Ishikawa (cell line): Measurements from ENCODE around the gene CLASRP.

Source experiments
- CEBPB ChIP-seq: IDR thresholded peaks from 2 replicates; pipeline ENCODE4 v1.6.1; 2012
- CREB1 ChIP-seq: IDR thresholded peaks from 2 replicates; pipeline ENCODE4 v1.6.1; 2012; ENCODE audit warnings: low read depth
- EGR1 ChIP-seq: IDR thresholded peaks from 2 replicates; pipeline ENCODE4 v1.6.1; 2012
- EP300 ChIP-seq: IDR thresholded peaks from 2 replicates; pipeline ENCODE4 v1.6.1; 2012; ENCODE audit warnings: borderline replicate concordance
- FOXM1 ChIP-seq: IDR thresholded peaks from 2 replicates; pipeline ENCODE4 v1.6.1; 2012; ENCODE audit warnings: low read depth, borderline replicate concordance
- MAX ChIP-seq: IDR thresholded peaks from 2 replicates; pipeline ENCODE4 v1.6.1; 2012
- NFIC ChIP-seq: IDR thresholded peaks from 2 replicates; pipeline ENCODE4 v1.6.1; 2012
- RAD21 ChIP-seq: IDR thresholded peaks from 2 replicates; pipeline ENCODE4 v1.6.1; 2012; ENCODE audit warnings: low read depth
- TAF1 ChIP-seq: IDR thresholded peaks from 2 replicates; pipeline ENCODE4 v1.6.1; 2012; ENCODE audit warnings: low read depth, mild to moderate bottlenecking
- TCF12 ChIP-seq: IDR thresholded peaks from 2 replicates; pipeline ENCODE4 v1.6.1; 2012; ENCODE audit warnings: low read depth
- TEAD4 ChIP-seq: IDR thresholded peaks from 2 replicates; pipeline ENCODE4 v1.6.1; 2012
- YY1 ChIP-seq: IDR thresholded peaks from 2 replicates; pipeline ENCODE4 v1.6.1; 2012; ENCODE audit warnings: low read depth
- ZBTB7A ChIP-seq: IDR thresholded peaks from 2 replicates; pipeline ENCODE4 v1.6.1; 2012; ENCODE audit warnings: low read depth
- TF ChIP-seq, protein P1 (sequence below): IDR thresholded peaks from 2 replicates; pipeline ENCODE4 v1.6.1; 2012; ENCODE audit warnings: low read depth, mild to moderate bottlenecking
- TF ChIP-seq, protein P2 (sequence below): IDR thresholded peaks from 2 replicates; pipeline ENCODE4 v1.6.1; 2012

The CLASRP gene

GRCh38 chr19:45045671-45046353, 7.0 kb downstream of the CLASRP start:
- no peak for TF ChIP-seq TAF1
- TF ChIP-seq, protein P1, sequence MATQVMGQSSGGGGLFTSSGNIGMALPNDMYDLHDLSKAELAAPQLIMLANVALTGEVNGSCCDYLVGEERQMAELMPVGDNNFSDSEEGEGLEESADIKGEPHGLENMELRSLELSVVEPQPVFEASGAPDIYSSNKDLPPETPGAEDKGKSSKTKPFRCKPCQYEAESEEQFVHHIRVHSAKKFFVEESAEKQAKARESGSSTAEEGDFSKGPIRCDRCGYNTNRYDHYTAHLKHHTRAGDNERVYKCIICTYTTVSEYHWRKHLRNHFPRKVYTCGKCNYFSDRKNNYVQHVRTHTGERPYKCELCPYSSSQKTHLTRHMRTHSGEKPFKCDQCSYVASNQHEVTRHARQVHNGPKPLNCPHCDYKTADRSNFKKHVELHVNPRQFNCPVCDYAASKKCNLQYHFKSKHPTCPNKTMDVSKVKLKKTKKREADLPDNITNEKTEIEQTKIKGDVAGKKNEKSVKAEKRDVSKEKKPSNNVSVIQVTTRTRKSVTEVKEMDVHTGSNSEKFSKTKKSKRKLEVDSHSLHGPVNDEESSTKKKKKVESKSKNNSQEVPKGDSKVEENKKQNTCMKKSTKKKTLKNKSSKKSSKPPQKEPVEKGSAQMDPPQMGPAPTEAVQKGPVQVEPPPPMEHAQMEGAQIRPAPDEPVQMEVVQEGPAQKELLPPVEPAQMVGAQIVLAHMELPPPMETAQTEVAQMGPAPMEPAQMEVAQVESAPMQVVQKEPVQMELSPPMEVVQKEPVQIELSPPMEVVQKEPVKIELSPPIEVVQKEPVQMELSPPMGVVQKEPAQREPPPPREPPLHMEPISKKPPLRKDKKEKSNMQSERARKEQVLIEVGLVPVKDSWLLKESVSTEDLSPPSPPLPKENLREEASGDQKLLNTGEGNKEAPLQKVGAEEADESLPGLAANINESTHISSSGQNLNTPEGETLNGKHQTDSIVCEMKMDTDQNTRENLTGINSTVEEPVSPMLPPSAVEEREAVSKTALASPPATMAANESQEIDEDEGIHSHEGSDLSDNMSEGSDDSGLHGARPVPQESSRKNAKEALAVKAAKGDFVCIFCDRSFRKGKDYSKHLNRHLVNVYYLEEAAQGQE = no peak
- no peak for TF ChIP-seq EGR1
- no peak for TF ChIP-seq RAD21
- TF ChIP-seq, protein P2, sequence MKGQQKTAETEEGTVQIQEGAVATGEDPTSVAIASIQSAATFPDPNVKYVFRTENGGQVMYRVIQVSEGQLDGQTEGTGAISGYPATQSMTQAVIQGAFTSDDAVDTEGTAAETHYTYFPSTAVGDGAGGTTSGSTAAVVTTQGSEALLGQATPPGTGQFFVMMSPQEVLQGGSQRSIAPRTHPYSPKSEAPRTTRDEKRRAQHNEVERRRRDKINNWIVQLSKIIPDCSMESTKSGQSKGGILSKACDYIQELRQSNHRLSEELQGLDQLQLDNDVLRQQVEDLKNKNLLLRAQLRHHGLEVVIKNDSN = no peak
- no peak for TF ChIP-seq ZBTB7A

DNA sequence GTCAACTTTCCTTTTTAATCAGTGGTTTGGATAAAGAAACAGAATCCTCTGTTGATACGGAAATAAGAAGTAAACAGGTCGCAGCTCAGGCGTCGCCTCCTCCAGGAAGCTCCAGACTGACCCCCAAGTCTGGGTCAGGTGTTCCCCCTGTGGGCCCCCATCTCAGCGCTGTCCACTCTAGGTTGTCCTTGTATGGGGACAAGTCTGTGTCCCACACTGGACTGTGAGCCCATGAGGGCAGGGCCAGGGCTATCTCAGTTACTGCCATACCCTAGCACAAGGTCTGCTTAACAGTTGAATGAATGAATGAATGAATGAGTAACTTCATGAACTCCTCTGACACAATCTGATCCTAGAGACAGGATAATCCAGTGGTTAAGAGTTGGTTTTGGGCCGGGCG, 7.5 kb downstream of the CLASRP start:
- TF ChIP-seq RAD21 (no peak), FOXM1 (no peak), EP300 (no peak), TEAD4 (no peak), MAX (no peak), ZBTB7A (no peak), EGR1 (no peak), YY1 (no peak), CREB1 (no peak)
- TF ChIP-seq, protein P1 = no peak
- TF ChIP-seq, protein P2 = no peak

- TF ChIP-seq, protein P2 = no peak
- TF ChIP-seq TCF12 (no peak), MAX (no peak), TAF1 (no peak), ZBTB7A (no peak), FOXM1 (no peak), CREB1 (no peak)
- TF ChIP-seq, protein P1 = no peak
These were observed 8.4 kb downstream of the CLASRP start for GRCh38 chr19:45047188-45047797.

DNA sequence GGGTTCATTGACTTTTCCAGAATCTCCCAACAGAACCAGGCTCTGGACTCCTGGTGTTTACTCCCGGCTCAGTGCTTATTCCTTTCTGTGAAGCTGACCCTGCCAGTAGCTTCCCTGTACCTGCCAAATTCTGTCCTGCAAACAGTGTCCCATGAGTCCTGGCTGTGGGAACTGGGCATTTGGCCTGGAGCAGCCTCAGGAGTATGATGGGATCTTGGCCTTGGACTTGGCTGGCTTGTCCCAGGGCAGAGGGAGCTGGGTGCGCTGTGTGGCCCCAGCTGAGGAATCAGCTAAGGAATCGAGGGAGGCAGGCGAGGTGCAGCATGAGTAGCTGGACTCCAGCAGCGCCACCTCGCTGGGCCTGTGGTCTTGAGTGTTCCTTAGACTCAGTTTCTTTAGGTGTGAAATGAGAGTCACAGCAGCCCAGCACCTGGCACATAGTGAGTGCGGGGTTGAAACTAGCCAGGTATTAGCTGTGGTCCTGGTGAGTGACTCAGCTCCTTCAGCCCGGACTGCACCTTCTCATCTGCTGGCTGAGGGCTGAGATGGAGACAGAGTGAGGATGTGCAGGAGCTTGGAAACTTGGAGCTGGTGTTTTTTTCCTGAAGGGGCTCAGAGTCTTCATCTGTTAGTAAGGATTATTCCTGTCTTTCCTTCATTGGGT, 10.4 kb downstream of the CLASRP start:
- no peak for TF ChIP-seq NFIC
- no peak for TF ChIP-seq EGR1
- no peak for TF ChIP-seq FOXM1
- TF ChIP-seq YY1 = no peak
- no peak for TF ChIP-seq MAX
- no peak for TF ChIP-seq CEBPB
- TF ChIP-seq, protein P1 = no peak
- TF ChIP-seq, protein P2 = no peak
